WTC11 (cell line): ENCODE data around the gene TFEB. TPM values are rescaled to one million over a fixed set of nuclear protein-coding genes. Genes with fewer than 3 reads are reported as not detected.

Source experiments
- ATAC-seq: fragments of 200-7000 bp; cut with Tn5 transposase; 2 replicates; pipeline ENCODE4 v1.10.0; 2021; ENCODE audit warnings: mild to moderate bottlenecking, moderate library complexity
- CTCF ChIA-PET: fragments of 300-600 bp; sonication (Branson Sonifier 250); formaldehyde crosslinking; loops from one replicate; lab custom pipeline; 2021; ENCODE audit warnings: antibody characterized with exemption; lab: Charles Lee
- POLR2A ChIA-PET: fragments of 350-600 bp; sonication (Branson Sonifier 250); formaldehyde crosslinking; loops from one replicate; lab custom pipeline; 2021; ENCODE audit warnings: antibody characterized with exemption; lab: Charles Lee
- DNase-seq: peaks from one replicate; pipeline ENCODE4 v3.0.0; 2021; ENCODE audit warnings: low spot score
- H3K27ac Mint-ChIP-seq: 2 replicates; pipeline ENCODE4 v1.8.0; 2021; ENCODE audit warnings: mixed read lengths
- H3K27me3 Mint-ChIP-seq: 2 replicates; pipeline ENCODE4 v1.8.0; 2021; ENCODE audit warnings: low read depth, mild to moderate bottlenecking, moderate library complexity, mixed read lengths
- H3K36me3 Mint-ChIP-seq: 2 replicates; pipeline ENCODE4 v1.8.0; 2021; ENCODE audit warnings: mixed read lengths
- H3K4me1 Mint-ChIP-seq: 2 replicates; pipeline ENCODE4 v1.8.0; 2022; ENCODE audit warnings: mixed read lengths
- H3K4me3 Mint-ChIP-seq: 2 replicates; pipeline ENCODE4 v1.8.0; 2021; ENCODE audit warnings: mild to moderate bottlenecking, moderate library complexity, mixed read lengths
- H3K9me3 Mint-ChIP-seq: 2 replicates; pipeline ENCODE4 v1.8.0; 2021; ENCODE audit warnings: mixed read lengths
- ATF1 ChIP-seq: sonication (generic); formaldehyde crosslinking; IDR thresholded peaks from 2 replicates; pipeline ENCODE4 v1.8.1; 2023; ENCODE audit warnings: mild to moderate bottlenecking, moderate library complexity, missing genetic modification reagents
- CDX4 ChIP-seq: fragments of 250-450 bp; sonication (Bioruptor Pico); IDR thresholded peaks from 2 replicates; pipeline ENCODE4 v1.9.0; 2021; ENCODE audit warnings: moderate library complexity, mild to moderate bottlenecking, inconsistent platforms, borderline replicate concordance
- CREB1 ChIP-seq: sonication (generic); formaldehyde crosslinking; IDR thresholded peaks from 2 replicates; pipeline ENCODE4 v1.8.0; 2023; ENCODE audit warnings: mild to moderate bottlenecking, missing genetic modification reagents
- FOXJ3 ChIP-seq: sonication (generic); formaldehyde crosslinking; IDR thresholded peaks from 2 replicates; pipeline ENCODE4 v1.9.0; 2021; ENCODE audit warnings: missing genetic modification reagents, mild to moderate bottlenecking, borderline replicate concordance
- GRHL2 ChIP-seq: fragments of 250-450 bp; sonication (Bioruptor Pico); IDR thresholded peaks from 2 replicates; pipeline ENCODE4 v1.8.0; 2022; ENCODE audit warnings: mild to moderate bottlenecking, moderate library complexity; ENCODE audit not compliant: insufficient replicate concordance, severe bottlenecking
- MAX ChIP-seq: sonication (generic); formaldehyde crosslinking; IDR thresholded peaks from 2 replicates; pipeline ENCODE4 v1.8.0; 2022; ENCODE audit warnings: mild to moderate bottlenecking, missing genetic modification reagents
- MYBL2 ChIP-seq: sonication (generic); formaldehyde crosslinking; IDR thresholded peaks from 2 replicates; pipeline ENCODE4 v1.8.1; 2023; ENCODE audit warnings: mild to moderate bottlenecking, moderate library complexity, missing genetic modification reagents
- NFE2L1 ChIP-seq: sonication (generic); formaldehyde crosslinking; IDR thresholded peaks from 2 replicates; pipeline ENCODE4 v1.8.1; 2023; ENCODE audit warnings: missing genetic modification reagents
- PRRX2 ChIP-seq: fragments of 250-450 bp; sonication (Bioruptor Pico); IDR thresholded peaks from 2 replicates; pipeline ENCODE4 v1.8.0; 2021; ENCODE audit warnings: mild to moderate bottlenecking
- RORB ChIP-seq: fragments of 250-450 bp; sonication (Bioruptor Pico); IDR thresholded peaks from 2 replicates; pipeline ENCODE4 v1.9.0; 2021; ENCODE audit warnings: mild to moderate bottlenecking
- SMAD3 ChIP-seq: sonication (generic); formaldehyde crosslinking; IDR thresholded peaks from 2 replicates; pipeline ENCODE4 v1.8.0; 2022; ENCODE audit warnings: missing genetic modification reagents, mild to moderate bottlenecking, borderline replicate concordance
- SOX15 ChIP-seq: fragments of 250-450 bp; sonication (Bioruptor Pico); IDR thresholded peaks from 2 replicates; pipeline ENCODE4 v1.9.0; 2021; ENCODE audit warnings: mild to moderate bottlenecking
- TP53 ChIP-seq: sonication (generic); formaldehyde crosslinking; IDR thresholded peaks from 2 replicates; pipeline ENCODE4 v1.8.1; 2023; ENCODE audit warnings: mild to moderate bottlenecking, missing genetic modification reagents
- USF1 ChIP-seq: sonication (generic); formaldehyde crosslinking; IDR thresholded peaks from 2 replicates; pipeline ENCODE4 v1.8.0; 2022; ENCODE audit warnings: mild to moderate bottlenecking, missing genetic modification reagents
- ZNF396 ChIP-seq: fragments of 250-450 bp; sonication (Bioruptor Pico); IDR thresholded peaks from 2 replicates; pipeline ENCODE4 v1.8.0; 2021; ENCODE audit warnings: mild to moderate bottlenecking, moderate library complexity, borderline replicate concordance
- total RNA-seq: library from RNA; stranded (reverse); gene quantifications from 3 replicates; pipeline ENCODE4 v1.2.3, GENCODE V29; 2021
- TF ChIP-seq, protein P1 (sequence below): fragments of 250-450 bp; sonication (Bioruptor Pico); conservative IDR thresholded peaks from 2 replicates; pipeline ENCODE4 v1.9.0; 2021; ENCODE audit warnings: mild to moderate bottlenecking
- TF ChIP-seq, protein P2 (sequence below): fragments of 250-450 bp; sonication (Bioruptor Pico); IDR thresholded peaks from 2 replicates; pipeline ENCODE4 v1.9.0; 2021; ENCODE audit warnings: mild to moderate bottlenecking
- TF ChIP-seq, protein P3 (sequence below): sonication (generic); formaldehyde crosslinking; IDR thresholded peaks from 2 replicates; pipeline ENCODE4 v1.8.1; 2023; ENCODE audit warnings: mild to moderate bottlenecking, moderate library complexity, missing genetic modification reagents
- TF ChIP-seq, protein P4 (sequence below): sonication (generic); formaldehyde crosslinking; IDR thresholded peaks from 2 replicates; pipeline ENCODE4 v1.8.1; 2022; ENCODE audit warnings: missing genetic modification reagents, borderline replicate concordance
- TF ChIP-seq, protein P5 (sequence below): sonication (generic); formaldehyde crosslinking; IDR thresholded peaks from 2 replicates; pipeline ENCODE4 v1.8.0; 2023; ENCODE audit warnings: missing genetic modification reagents, mild to moderate bottlenecking, borderline replicate concordance

Gene TFEB
- total RNA-seq, 1 experiment from 2014 or later: 3.9 TPM

DNA sequence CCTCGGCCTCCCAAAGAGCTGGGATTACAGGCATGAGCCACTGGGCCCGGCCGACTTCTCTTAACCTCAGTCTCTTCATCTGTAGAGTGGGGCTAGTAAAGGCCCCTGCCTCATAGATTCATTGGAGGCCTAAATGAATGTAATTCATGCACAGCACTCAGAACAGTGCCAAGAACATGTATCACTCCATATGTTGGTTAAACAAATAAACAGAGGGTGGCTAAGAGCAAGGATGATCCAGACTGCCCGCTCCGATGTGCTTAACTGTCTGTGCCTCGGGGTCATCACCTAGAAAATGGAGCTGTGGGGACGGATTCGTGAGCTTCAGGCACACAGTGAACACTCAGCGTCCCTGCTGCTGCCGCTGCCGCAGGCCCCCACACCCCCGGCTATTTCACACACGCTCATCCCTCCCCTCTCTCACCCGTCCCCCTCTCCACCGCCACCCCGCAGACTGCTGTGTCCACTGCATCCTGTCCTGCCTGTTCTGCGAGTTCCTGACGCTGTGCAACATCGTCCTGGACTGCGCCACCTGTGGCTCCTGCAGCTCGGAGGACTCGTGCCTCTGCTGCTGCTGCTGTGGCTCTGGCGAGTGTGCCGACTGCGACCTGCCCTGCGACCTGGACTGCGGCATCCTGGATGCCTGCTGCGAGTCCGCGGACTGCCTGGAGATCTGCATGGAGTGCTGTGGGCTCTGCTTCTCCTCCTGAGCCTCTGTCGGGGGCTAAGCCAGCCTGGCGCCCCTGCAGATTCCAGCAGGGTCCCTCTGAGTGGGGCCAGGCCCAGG lies 82.3 kb downstream of the TFEB start (continued):
- TF ChIP-seq CREB1: no peak
- no peak for TF ChIP-seq SMAD3 (CRISPR knock-in tag)
- no peak for TF ChIP-seq ZNF396 (CRISPR knock-in tag)
- TF ChIP-seq GRHL2: no peak
- TF ChIP-seq, protein P1, sequence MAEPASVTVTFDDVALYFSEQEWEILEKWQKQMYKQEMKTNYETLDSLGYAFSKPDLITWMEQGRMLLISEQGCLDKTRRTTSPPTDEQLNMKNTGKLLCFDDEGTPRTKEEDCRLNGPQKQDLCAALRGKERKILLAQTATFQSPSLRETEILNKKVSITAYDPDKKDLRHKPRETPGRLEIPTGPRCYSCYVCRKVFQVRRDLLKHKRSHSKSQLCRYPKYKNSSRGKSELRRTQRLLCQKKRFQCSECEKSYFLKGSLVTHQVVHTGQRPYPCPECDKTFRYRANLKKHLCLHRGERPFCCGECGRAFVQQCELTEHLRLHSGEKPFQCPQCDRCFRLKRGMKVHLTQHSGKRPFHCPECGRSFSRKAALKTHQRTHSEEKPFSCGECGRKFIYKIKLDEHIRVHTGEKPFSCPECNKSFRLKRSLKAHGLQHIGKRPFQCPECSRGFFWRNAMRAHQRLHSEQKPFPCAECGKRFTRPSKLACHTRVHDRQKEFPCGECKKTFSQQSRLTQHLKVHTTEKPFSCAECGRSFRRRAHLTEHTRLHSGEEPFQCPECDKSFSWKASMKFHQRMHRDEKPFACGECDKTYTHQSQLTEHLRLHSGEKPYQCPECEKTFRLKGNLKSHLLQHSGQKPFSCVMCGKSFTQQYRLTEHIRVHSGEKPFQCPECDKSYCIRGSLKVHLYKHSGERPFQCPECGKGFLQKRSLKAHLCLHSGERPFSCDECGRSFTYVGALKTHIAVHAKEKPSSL (CRISPR knock-in tag): no peak
- TF ChIP-seq, protein P2, sequence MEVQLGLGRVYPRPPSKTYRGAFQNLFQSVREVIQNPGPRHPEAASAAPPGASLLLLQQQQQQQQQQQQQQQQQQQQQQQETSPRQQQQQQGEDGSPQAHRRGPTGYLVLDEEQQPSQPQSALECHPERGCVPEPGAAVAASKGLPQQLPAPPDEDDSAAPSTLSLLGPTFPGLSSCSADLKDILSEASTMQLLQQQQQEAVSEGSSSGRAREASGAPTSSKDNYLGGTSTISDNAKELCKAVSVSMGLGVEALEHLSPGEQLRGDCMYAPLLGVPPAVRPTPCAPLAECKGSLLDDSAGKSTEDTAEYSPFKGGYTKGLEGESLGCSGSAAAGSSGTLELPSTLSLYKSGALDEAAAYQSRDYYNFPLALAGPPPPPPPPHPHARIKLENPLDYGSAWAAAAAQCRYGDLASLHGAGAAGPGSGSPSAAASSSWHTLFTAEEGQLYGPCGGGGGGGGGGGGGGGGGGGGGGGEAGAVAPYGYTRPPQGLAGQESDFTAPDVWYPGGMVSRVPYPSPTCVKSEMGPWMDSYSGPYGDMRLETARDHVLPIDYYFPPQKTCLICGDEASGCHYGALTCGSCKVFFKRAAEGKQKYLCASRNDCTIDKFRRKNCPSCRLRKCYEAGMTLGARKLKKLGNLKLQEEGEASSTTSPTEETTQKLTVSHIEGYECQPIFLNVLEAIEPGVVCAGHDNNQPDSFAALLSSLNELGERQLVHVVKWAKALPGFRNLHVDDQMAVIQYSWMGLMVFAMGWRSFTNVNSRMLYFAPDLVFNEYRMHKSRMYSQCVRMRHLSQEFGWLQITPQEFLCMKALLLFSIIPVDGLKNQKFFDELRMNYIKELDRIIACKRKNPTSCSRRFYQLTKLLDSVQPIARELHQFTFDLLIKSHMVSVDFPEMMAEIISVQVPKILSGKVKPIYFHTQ (CRISPR knock-in tag): no peak
- TF ChIP-seq MAX (CRISPR knock-in tag): no peak
- TF ChIP-seq FOXJ3: no peak

GRCh38 chr6:41651962-41652657 lies 83.3 kb downstream of the TFEB start:
- H3K4me3 Mint-ChIP-seq: no peak overlapping the region
- CTCF ChIA-PET: interaction anchor here (0.6 to 1.5 kb wide), 3 partner anchors 26 to 268 kb away, joined by 3 to 5 read pairs (median 3); no protein-coding TSS in a partner anchor
- TF ChIP-seq USF1 (CRISPR knock-in tag) (no peak), NFE2L1 (CRISPR knock-in tag) (no peak), TP53 (CRISPR knock-in tag) (no peak), PRRX2 (CRISPR knock-in tag) (no peak), MYBL2 (CRISPR knock-in tag) (no peak), ATF1 (CRISPR knock-in tag) (no peak), CDX4 (CRISPR knock-in tag) (no peak), RORB (CRISPR knock-in tag) (no peak), SOX15 (no peak)
- TF ChIP-seq, protein P3, sequence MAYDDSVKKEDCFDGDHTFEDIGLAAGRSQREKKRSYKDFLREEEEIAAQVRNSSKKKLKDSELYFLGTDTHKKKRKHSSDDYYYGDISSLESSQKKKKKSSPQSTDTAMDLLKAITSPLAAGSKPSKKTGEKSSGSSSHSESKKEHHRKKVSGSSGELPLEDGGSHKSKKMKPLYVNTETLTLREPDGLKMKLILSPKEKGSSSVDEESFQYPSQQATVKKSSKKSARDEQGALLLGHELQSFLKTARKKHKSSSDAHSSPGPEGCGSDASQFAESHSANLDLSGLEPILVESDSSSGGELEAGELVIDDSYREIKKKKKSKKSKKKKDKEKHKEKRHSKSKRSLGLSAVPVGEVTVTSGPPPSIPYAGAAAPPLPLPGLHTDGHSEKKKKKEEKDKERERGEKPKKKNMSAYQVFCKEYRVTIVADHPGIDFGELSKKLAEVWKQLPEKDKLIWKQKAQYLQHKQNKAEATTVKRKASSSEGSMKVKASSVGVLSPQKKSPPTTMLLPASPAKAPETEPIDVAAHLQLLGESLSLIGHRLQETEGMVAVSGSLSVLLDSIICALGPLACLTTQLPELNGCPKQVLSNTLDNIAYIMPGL (CRISPR knock-in tag): no peak
- TF ChIP-seq, protein P4, sequence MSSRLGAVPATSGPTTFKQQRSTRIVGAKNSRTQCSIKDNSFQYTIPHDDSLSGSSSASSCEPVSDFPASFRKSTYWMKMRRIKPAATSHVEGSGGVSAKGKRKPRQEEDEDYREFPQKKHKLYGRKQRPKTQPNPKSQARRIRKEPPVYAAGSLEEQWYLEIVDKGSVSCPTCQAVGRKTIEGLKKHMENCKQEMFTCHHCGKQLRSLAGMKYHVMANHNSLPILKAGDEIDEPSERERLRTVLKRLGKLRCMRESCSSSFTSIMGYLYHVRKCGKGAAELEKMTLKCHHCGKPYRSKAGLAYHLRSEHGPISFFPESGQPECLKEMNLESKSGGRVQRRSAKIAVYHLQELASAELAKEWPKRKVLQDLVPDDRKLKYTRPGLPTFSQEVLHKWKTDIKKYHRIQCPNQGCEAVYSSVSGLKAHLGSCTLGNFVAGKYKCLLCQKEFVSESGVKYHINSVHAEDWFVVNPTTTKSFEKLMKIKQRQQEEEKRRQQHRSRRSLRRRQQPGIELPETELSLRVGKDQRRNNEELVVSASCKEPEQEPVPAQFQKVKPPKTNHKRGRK: no peak
- TF ChIP-seq, protein P5, sequence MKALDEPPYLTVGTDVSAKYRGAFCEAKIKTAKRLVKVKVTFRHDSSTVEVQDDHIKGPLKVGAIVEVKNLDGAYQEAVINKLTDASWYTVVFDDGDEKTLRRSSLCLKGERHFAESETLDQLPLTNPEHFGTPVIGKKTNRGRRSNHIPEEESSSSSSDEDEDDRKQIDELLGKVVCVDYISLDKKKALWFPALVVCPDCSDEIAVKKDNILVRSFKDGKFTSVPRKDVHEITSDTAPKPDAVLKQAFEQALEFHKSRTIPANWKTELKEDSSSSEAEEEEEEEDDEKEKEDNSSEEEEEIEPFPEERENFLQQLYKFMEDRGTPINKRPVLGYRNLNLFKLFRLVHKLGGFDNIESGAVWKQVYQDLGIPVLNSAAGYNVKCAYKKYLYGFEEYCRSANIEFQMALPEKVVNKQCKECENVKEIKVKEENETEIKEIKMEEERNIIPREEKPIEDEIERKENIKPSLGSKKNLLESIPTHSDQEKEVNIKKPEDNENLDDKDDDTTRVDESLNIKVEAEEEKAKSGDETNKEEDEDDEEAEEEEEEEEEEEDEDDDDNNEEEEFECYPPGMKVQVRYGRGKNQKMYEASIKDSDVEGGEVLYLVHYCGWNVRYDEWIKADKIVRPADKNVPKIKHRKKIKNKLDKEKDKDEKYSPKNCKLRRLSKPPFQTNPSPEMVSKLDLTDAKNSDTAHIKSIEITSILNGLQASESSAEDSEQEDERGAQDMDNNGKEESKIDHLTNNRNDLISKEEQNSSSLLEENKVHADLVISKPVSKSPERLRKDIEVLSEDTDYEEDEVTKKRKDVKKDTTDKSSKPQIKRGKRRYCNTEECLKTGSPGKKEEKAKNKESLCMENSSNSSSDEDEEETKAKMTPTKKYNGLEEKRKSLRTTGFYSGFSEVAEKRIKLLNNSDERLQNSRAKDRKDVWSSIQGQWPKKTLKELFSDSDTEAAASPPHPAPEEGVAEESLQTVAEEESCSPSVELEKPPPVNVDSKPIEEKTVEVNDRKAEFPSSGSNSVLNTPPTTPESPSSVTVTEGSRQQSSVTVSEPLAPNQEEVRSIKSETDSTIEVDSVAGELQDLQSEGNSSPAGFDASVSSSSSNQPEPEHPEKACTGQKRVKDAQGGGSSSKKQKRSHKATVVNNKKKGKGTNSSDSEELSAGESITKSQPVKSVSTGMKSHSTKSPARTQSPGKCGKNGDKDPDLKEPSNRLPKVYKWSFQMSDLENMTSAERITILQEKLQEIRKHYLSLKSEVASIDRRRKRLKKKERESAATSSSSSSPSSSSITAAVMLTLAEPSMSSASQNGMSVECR: no peak

More at GRCh38 chr6:41651962-41652657, 83.3 kb downstream of the TFEB start:
- H3K4me1 Mint-ChIP-seq: peaks cover 28% of the 10 kb centered on the region
- H3K36me3 Mint-ChIP-seq: peaks cover 35% of the 10 kb centered on the region
- H3K27me3 Mint-ChIP-seq: no peaks in the 10 kb centered on the region
- H3K27ac Mint-ChIP-seq: peak overlapping the region; percentile 26
- H3K9me3 Mint-ChIP-seq: no peaks in the 10 kb centered on the region
- ATAC-seq (no peak), DNase-seq (no peak)
- POLR2A ChIA-PET: interaction anchor here (1.3 kb wide), 1 partner anchor 12 kb away, joined by 3 read pairs; no protein-coding TSS in a partner anchor
